ENCODE measurements around the gene SELPLG.
"Not testable (repeated sequence)": the region's sequence is repeated elsewhere in the genome, so short reads cannot be mapped to it uniquely, and the experiment has no call there.

SELPLG gene

GRCh38 chr12:108584456-108585065 is 49.1 kb downstream of the SELPLG start:
- no peak for DNase-seq

- DNase-seq, result no peak
Measured at GRCh38 chr12:108583991-108584390, 49.7 kb downstream of the SELPLG start.

- no peak for DNase-seq
Measured at GRCh38 chr12:108582978-108583770, 50.5 kb downstream of the SELPLG start.

- no peak for DNase-seq
Measured at GRCh38 chr12:108582509-108582908, 51.2 kb downstream of the SELPLG start.

- DNase-seq, result no peak
Measured at GRCh38 chr12:108581311-108582227, 52.1 kb downstream of the SELPLG start.

GRCh38 chr12:108580531-108580930 is 53.2 kb downstream of the SELPLG start:
- no peak for DNase-seq

GRCh38 chr12:108578813-108579212 is 54.9 kb downstream of the SELPLG start:
- DNase-seq, result no peak

GRCh38 chr12:108578264-108578663 is 55.4 kb downstream of the SELPLG start:
- no peak for DNase-seq

GRCh38 chr12:108577458-108577857 is 56.2 kb downstream of the SELPLG start:
- DNase-seq, result no peak

- no peak for DNase-seq
Measured at GRCh38 chr12:108576660-108577234, 56.9 kb downstream of the SELPLG start.

- DNase-seq, result no peak
Measured at GRCh38 chr12:108575199-108575912, 58.3 kb downstream of the SELPLG start.

- not testable (repeated sequence) for DNase-seq
Measured at GRCh38 chr12:108574276-108574675, 59.4 kb downstream of the SELPLG start.

- DNase-seq, result peak; percentile 88
Measured at GRCh38 chr12:108573317-108573716, 60.4 kb downstream of the SELPLG start.

- DNase-seq, result peak; percentile 42
Measured at GRCh38 chr12:108572166-108572790, 61.4 kb downstream of the SELPLG start.
